C4-2B (cell line): ENCODE results near the gene TMEM59L.

Source experiments
- ZFX ChIP-seq: fragments of 450-650 bp; IDR thresholded peaks from 2 replicates; pipeline ENCODE4 v1.6.1; 2017
- TF ChIP-seq, protein P1 (sequence below): fragments of 450-650 bp; conservative IDR thresholded peaks from 2 replicates; pipeline ENCODE4 v1.5.1; 2017; ENCODE audit warnings: mild to moderate bottlenecking

DNA sequence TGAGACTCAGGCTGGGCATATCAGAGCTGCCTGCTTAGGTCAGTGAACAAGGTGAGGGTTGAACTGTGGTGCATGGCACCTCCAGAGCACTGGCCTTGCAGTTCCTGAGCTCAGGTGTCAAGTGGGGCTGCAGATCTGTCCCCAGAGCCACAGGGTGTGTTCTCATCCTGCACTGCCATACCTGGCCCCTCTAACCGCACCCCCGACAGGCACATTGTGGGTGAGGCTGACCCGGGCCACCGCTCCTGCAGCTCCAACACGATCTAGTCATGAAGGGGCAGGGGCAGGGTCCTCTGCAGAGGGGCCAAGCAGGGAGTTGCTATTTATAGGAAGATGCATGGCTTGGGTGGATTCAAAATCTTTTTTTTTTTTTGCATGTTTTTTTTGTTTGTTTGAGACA is 54.1 kb downstream of the TMEM59L start:
- TF ChIP-seq, protein P1, sequence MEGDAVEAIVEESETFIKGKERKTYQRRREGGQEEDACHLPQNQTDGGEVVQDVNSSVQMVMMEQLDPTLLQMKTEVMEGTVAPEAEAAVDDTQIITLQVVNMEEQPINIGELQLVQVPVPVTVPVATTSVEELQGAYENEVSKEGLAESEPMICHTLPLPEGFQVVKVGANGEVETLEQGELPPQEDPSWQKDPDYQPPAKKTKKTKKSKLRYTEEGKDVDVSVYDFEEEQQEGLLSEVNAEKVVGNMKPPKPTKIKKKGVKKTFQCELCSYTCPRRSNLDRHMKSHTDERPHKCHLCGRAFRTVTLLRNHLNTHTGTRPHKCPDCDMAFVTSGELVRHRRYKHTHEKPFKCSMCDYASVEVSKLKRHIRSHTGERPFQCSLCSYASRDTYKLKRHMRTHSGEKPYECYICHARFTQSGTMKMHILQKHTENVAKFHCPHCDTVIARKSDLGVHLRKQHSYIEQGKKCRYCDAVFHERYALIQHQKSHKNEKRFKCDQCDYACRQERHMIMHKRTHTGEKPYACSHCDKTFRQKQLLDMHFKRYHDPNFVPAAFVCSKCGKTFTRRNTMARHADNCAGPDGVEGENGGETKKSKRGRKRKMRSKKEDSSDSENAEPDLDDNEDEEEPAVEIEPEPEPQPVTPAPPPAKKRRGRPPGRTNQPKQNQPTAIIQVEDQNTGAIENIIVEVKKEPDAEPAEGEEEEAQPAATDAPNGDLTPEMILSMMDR = no peak
- no peak for TF ChIP-seq ZFX
